Inflammatory macrophage (primary cell): ENCODE data around the gene WDR86.

Experiments
- DNase-seq, 2 donors: peaks; one replicate each; pipeline ENCODE4 v3.0.0-alpha.2; 2020 to 2022
- total RNA-seq, 18 experiments: gene quantifications; one replicate each; lab custom pipeline; 2026; ENCODE audit warnings: mixed read lengths in 6 of 18, inconsistent platforms in 2 of 18; lab: John Stamatoyannopoulos, UW

Gene WDR86
- 0 to 0.19 (median 0) reads per million in 18 experiments for total RNA-seq

DNA sequence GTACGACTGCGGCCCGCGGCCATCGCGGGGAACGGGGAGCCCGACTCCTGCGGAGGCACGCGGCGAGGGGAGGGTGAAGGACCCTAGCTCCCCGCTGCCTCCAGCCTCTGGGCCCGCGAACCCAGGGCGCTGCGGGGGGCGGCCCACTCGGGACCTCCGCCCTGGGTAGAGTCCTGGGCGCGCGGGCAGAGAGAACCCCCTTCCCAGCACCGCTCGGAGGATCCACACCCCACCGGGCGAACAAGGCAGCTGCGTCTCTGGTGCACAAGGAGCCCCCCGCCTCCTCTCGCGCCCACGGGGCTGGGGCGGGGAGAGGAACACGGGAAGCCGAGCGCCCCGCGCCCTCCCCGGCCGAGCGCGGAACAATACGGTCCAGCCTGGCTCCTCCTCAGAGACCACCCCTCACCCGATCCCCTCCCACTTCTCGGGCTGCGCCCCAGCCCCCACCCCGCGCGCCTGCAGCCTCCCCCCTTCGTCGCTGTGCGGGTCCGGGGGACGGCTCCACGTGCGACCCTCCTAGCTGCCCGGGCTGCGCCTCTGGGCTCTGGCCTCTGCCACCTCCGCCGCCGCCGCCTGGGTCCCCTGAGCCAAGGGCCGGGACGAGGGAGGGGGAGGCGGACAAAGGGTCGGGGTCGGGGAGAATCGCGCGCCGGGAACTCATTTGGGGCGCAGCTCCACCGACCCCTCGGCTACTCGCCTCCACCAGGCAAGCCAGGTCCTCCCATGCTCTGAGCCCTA, at the start of gene WDR86:
WDR86 (minus strand) TSS at position 372 of the 738 bp plus-strand sequence. CDS start 449 bp downstream, outside the sequence.
- no peak for DNase-seq

DNA sequence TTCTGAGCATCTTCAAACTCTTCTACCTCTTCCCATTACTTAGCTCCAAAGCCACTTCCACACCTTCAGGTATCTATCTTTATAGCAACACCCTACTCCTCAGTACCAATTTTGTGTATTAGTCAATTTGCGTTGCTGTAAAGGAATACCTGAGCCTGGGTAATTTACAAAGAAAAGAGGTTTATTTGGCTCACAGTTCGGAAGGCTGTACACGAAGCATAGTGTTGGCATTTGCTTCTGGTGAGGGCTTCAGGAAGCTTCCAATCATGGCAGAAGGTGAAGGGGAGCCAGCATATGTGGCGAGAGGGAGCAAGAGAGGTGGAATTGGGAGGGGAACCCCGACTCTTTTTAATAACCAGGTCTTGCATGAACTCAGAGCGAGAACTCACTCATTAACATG, 47.7 kb upstream of the WDR86 start:
- no peak for DNase-seq

- DNase-seq = peak in 1 of 2 donors; percentile 7
Observed at GRCh38 chr7:151456782-151457181, 46.9 kb upstream of the WDR86 start.

- DNase-seq = no peak
Observed at GRCh38 chr7:151456276-151456675, 46.4 kb upstream of the WDR86 start.

- DNase-seq = no peak
Observed at GRCh38 chr7:151455690-151456089, 45.9 kb upstream of the WDR86 start.

DNA sequence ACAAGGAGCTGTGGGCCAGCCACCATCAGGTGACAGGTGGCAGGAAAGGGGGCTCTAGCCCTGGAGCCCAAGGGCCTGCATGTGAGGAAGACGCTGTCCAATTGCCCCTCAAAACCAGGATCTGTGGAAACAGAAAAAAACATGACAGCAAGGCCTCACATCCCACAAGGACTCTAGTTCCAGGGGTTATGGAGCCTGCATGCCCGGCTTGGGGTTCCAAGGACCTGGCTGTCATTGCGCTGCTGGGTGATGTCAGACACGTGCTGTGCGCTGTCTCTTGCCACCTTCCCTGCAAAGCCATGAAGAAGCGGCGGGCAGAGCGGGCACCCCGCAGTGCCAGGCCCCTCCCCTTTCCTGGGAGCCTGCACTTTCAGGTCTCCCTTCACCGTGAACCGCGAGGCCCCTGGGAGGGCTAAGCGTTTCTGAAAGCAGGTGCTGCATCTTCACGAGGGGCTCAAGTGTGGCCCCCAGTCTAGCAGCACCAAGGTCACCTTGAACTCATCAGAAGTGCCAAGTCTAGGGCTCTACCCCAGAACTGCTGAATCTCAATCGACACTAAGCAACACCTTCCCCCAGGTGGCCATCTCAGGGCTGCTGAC, 45.2 kb upstream of the WDR86 start:
- no peak for DNase-seq

- DNase-seq = no peak
Observed at GRCh38 chr7:151454305-151454704, 44.5 kb upstream of the WDR86 start.

DNA sequence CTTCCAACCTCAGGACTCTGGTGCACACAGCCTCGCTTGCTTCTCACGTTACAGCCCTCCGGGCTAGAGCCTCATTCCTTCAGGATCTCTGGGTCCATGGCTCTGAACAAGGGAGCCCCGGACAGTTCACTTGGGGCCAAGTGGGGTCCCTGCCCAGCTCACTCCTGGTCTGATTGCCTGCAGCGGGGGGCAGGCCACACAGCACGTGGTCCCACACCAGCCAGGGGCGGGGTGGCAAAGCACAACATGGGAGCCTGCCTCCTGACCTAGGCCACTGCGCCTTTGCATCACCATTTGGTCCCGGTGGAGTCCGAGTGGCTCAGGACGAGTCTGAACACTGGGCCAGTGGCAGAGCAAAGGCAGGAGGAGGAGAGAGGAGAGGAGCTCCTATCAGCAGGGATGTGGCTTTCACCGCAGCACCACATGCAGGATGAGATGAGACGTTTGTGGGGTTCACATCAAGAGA, 43.5 kb upstream of the WDR86 start:
- DNase-seq = no peak

- no peak for DNase-seq
Observed at GRCh38 chr7:151452680-151453325, 43.0 kb upstream of the WDR86 start.

DNA sequence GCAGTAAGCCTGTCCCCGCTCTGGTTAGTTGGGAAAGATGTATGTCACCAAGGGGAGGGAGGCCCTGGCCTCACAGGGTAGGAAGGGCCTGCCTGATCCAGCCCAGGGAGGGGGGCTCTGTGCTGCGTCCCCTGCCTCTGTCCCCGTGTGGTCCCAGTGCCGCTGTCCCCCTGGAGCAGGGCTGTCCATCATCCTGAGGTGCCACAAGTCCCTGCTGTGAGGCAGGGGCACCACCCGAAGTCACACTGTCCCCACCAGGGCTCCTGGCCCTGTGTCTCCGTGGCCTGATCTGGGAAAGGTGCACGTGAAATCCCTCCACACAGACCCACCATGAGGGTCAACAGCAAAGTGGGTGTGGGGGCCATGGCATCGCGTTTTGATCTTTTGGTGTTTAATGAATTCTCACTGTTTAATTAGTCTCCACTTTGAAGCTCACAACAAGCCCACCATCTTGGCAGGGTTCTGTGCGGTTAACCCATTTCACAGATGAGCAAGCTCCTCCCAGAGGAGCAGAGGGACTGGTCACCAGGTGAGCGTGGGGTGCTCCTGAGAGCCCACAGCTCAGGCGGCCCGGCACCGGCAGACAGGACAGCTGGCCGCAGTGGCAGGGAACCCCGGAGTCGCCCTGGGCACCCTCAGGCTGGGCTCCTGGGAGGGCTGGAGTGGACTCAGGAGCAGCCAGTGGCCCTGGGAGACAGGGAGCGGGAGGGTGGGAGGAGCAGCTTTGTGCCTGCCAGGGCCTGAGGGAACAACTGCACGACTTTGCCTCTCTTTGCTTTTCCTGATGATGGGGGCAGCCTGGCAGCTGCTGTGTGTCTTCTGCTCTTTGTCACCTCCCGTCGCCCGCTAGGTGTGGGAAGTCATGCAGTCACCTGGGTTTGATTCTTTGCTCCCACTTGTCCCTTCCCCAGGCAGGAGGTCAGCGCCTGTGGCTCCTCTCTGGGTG, 42.1 kb upstream of the WDR86 start:
- DNase-seq = no peak

- no peak for DNase-seq
Observed at GRCh38 chr7:151451156-151451555, 41.3 kb upstream of the WDR86 start.

DNA sequence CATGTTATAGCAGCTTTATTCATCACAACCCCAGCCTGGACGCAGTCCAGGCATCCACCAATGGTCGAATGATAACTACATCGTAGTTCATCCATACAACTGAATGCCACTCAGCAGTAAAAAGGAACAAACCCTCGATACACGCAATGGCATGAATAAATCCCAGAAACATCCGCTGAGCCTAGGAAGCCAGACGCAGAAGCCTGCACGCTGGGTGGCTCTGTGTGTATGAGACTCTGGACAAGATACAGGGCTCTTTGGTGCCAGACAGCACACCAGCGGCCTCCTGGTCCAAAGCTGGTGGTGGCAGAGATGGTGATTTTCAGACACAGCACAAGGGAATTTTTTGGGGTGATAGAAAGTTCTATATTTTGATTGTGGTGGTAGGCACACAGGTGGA, 40.2 kb upstream of the WDR86 start:
- no peak for DNase-seq

GRCh38 chr7:151448261-151449252, 38.7 kb upstream of the WDR86 start:
- peak; percentile 61 to 75 for DNase-seq

DNA sequence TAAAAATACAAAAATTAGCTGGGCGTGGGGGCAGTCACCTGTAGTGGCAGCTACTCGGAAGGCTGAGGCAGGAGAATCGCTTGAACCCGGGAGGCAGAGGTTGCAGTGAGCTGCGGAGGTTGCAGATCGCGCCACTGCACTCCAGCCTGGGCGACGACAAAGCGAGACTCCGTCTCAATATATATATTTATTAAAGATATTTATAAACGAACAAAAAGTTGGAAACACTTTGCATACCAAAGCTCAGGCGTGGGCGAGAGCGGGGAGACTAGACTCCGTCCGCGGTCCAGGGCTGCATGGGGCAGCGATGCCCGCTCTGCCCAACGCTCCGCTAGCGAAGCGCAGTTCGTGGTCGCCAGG, 38.0 kb upstream of the WDR86 start:
- no peak for DNase-seq

DNA sequence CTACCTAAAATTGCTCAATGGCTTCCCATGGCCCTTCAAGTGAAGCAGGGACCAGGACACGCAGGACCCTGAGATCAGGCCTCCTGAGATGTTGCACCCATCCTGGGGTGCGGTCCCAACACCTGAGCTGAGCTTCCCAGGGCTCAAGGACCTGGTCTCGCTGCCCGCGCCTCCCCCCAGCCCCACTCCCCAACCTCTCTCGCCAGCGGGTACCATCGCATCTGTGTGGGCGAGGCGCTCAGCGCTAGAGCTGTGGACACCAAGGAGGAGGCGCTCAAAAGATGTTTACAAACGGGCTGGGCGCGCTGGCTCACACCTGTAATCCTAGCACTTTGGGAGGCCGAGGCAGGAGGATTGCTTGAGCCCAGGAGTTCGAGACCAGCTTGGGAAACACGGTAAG, 37.5 kb upstream of the WDR86 start:
- DNase-seq = no peak

DNA sequence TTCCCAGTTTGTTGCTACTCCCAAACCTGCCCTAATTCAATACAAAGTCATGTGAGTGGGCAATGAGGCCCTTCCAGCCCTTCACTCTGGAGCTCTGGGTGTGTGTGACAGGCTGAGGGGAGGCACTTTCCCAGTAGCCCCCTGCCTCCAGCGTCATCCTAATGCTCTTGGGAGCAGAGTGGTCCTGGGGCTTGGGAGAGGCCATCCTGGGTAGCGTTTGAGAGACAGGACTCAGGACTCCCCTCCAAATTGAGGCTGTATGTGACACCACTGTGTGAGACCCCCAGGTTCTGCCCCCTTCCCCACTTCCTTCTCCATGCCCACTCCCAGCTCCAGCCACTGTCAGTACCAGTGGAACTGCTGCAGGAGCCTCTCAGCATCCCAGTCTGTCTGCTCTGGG, 36.6 kb upstream of the WDR86 start:
- DNase-seq = no peak

GRCh38 chr7:151444632-151445031, 34.8 kb upstream of the WDR86 start:
- DNase-seq = no peak

- no peak for DNase-seq
Observed at GRCh38 chr7:151442776-151443496, 33.1 kb upstream of the WDR86 start.

DNA sequence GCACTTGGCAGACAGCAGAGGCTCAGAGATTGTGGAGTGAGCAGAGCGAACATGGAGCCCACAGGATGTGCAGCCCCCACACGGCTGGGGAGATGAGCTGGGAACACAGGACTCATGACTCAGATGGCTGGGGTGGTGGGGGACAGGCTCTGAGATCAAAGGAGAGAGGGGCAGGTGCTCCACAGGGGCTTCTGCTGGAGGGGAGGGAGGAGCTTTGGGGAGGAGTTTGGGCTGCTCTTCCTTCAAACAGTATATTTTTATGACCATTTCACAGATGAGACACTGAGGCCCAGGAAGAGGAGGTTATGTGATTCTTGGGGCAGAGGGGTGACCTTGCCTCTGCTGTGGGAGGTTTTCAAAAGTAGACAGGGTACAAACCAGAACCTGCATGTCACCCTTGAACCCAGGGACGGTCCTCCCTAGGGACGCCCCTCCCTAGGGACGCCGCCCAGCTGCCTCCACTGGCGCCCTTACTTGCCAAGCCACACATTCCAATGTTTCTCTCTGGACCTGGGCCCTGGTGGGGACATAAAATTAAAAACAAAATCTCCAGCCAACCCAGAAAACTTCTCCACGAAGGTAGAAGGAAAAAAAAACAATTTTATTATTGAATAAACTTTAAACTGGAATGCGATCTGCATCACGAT, 31.1 kb upstream of the WDR86 start:
- no peak for DNase-seq
